SU-DHL-6 (cell line): ENCODE results near the gene HEXD.

ENCODE experiments used
- H2AFZ ChIP-seq: fragments of 200-600 bp; sonication (generic); 2 replicates; pipeline ENCODE4 v1.6.1; 2014; ENCODE audit warnings: low read depth, mild to moderate bottlenecking, moderate library complexity, mixed read lengths, antibody characterized with exemption, low read length; ENCODE audit not compliant: severe bottlenecking
- H3F3A ChIP-seq: fragments of 200-600 bp; shearing (Covaris generic); 2 replicates; pipeline ENCODE4 v1.6.0; 2016; ENCODE audit warnings: antibody characterized with exemption, mild to moderate bottlenecking; ENCODE audit not compliant: insufficient read depth
- H3K27ac ChIP-seq: fragments of 200-600 bp; sonication (generic); 2 replicates; pipeline ENCODE4 v1.5.1; 2016; ENCODE audit warnings: low read depth, mild to moderate bottlenecking, low read length, moderate library complexity, mixed read lengths
- H3K27me3 ChIP-seq: fragments of 200-600 bp; sonication (generic), shearing (Covaris generic); 2 replicates; pipeline ENCODE4 v1.6.0; 2014; ENCODE audit warnings: mild to moderate bottlenecking, low read length
- H3K36me3 ChIP-seq: fragments of 200-600 bp; sonication (generic); 2 replicates; pipeline ENCODE4 v1.6.1; 2014; ENCODE audit warnings: mild to moderate bottlenecking, low read length, mixed read lengths
- H3K4me2 ChIP-seq: fragments of 300-600, 200-600 bp; shearing (Covaris generic), sonication (generic); 2 replicates; pipeline ENCODE4 v1.6.0; 2014; ENCODE audit warnings: low read length, low read depth, mild to moderate bottlenecking; ENCODE audit not compliant: poor library complexity, severe bottlenecking
- H3K4me3 ChIP-seq: fragments of 200-600 bp; sonication (generic); 2 replicates; pipeline ENCODE4 v1.5.1; 2014; ENCODE audit warnings: antibody characterized with exemption, low read length, mild to moderate bottlenecking, mixed read lengths; ENCODE audit not compliant: insufficient read depth, poor library complexity, severe bottlenecking
- H3K79me2 ChIP-seq: fragments of 200-600 bp; sonication (generic); 2 replicates; pipeline ENCODE4 v1.6.1; 2014; ENCODE audit warnings: mild to moderate bottlenecking, low read length, moderate library complexity; ENCODE audit not compliant: insufficient read depth
- H3K9ac ChIP-seq: fragments of 200-600 bp; sonication (generic); 2 replicates; pipeline ENCODE4 v1.7.0; 2014; ENCODE audit warnings: mild to moderate bottlenecking, low read length
- H3K9me2 ChIP-seq: fragments of 200-600 bp; sonication (generic); replicated peaks from 2 replicates; pipeline ENCODE4 v1.6.1; 2014; ENCODE audit warnings: low read length; ENCODE audit not compliant: insufficient read depth
- H3K9me3 ChIP-seq: fragments of 200-600 bp; sonication (generic); 2 replicates; pipeline ENCODE4 v1.6.1; 2014; ENCODE audit warnings: low read length, mixed read lengths; ENCODE audit not compliant: insufficient read depth
- H4K20me1 ChIP-seq: fragments of 200-600 bp; sonication (generic); 2 replicates; pipeline ENCODE4 v1.6.1; 2014; ENCODE audit warnings: low read depth, mild to moderate bottlenecking, antibody characterized with exemption, low read length, moderate library complexity, mixed read lengths
- CTCF ChIP-seq: fragments of 200-600 bp; sonication (generic); IDR thresholded peaks from one replicate; pipeline ENCODE4 v1.5.1; 2017; ENCODE audit warnings: antibody characterized with exemption, mild to moderate bottlenecking, low read length, moderate library complexity; ENCODE audit not compliant: insufficient read depth, poor library complexity, severe bottlenecking
- EZH2phosphoT487 ChIP-seq: fragments of 200-600 bp; sonication (generic), shearing (Covaris generic); conservative IDR thresholded peaks from 2 replicates; pipeline ENCODE4 v1.6.1; 2018; ENCODE audit warnings: mild to moderate bottlenecking, antibody characterized with exemption, low read length, moderate library complexity, mixed read lengths

The HEXD gene

GRCh38 chr17:82446124-82446523 is 28.0 kb downstream of the HEXD start:
- Histone ChIP-seq H3K4me3 (no peak overlapping the region), H2AFZ (no peak overlapping the region)

GRCh38 chr17:82446649-82447048 is 28.5 kb downstream of the HEXD start:
- no peaks in the 10 kb centered on the region for H3K9me2 ChIP-seq
- H3K4me2 ChIP-seq, result no peak overlapping the region
- no peak overlapping the region for H3K9ac ChIP-seq
- peaks cover 26% of the 10 kb centered on the region for H3F3A ChIP-seq
- no peak overlapping the region for H2AFZ ChIP-seq
- no peak overlapping the region for H3K4me3 ChIP-seq
- H3K27ac ChIP-seq, result no peak overlapping the region
- TF ChIP-seq EZH2phosphoT487, result no peak
- no peak for TF ChIP-seq CTCF
- no peaks in the 10 kb centered on the region for H4K20me1 ChIP-seq
- H3K36me3 ChIP-seq, result peaks cover 10% of the 10 kb centered on the region; the same call in 1 of the 2 replicates
- H3K27me3 ChIP-seq, result no peaks in the 10 kb centered on the region
- H3K9me3 ChIP-seq, result no peaks in the 10 kb centered on the region
- peaks cover 20% of the 10 kb centered on the region for H3K79me2 ChIP-seq

More at GRCh38 chr17:82446124-82446523, 28.0 kb downstream of the HEXD start:
- H3K79me2 ChIP-seq, result peaks cover 20% of the 10 kb centered on the region
- no peak overlapping the region for H3K9ac ChIP-seq
- no peaks in the 10 kb centered on the region for H4K20me1 ChIP-seq
- no peak overlapping the region for H3K27ac ChIP-seq
- H3F3A ChIP-seq, result peaks cover 32% of the 10 kb centered on the region
- TF ChIP-seq EZH2phosphoT487 (no peak), CTCF (no peak)
- no peak overlapping the region for H3K4me2 ChIP-seq
- no peaks in the 10 kb centered on the region for H3K9me2 ChIP-seq
- H3K27me3 ChIP-seq, result no peaks in the 10 kb centered on the region
- peaks cover 10% of the 10 kb centered on the region; the same call in 1 of the 2 replicates for H3K36me3 ChIP-seq
- no peaks in the 10 kb centered on the region for H3K9me3 ChIP-seq

GRCh38 chr17:82447876-82448275 is 29.7 kb downstream of the HEXD start:
- Histone ChIP-seq H3K27ac (no peak overlapping the region; the same call in 1 of the 2 replicates), H3K36me3 (0 out of 2 replicates have a peak, but pooled peaks cover 4% of the 10 kb centered on the region), H3K9me3 (no peaks in the 10 kb centered on the region), H3K9me2 (no peaks in the 10 kb centered on the region), H3K27me3 (no peaks in the 10 kb centered on the region), H3K4me2 (no peak overlapping the region), H4K20me1 (no peaks in the 10 kb centered on the region), H3K4me3 (no peak overlapping the region), H3K9ac (no peak overlapping the region), H3K79me2 (peaks cover 20% of the 10 kb centered on the region), H2AFZ (no peak overlapping the region), H3F3A (peaks cover 16% of the 10 kb centered on the region)
- TF ChIP-seq CTCF, result no peak
- no peak for TF ChIP-seq EZH2phosphoT487
